Stimulated activated CD4-positive, alpha-beta T cell treated with anti-CD3 and anti-CD28 coated beads, TNF-alpha, amount 100 ng/mL, for 4 hours (primary cell): ENCODE measurements around the gene SLC38A3.

Experiments
- DNase-seq, 3 experiments: peaks; one replicate each; pipeline ENCODE4 v3.0.0-alpha.2; 2020; ENCODE audit warnings: low read depth in 3 of 3

Gene SLC38A3

DNA sequence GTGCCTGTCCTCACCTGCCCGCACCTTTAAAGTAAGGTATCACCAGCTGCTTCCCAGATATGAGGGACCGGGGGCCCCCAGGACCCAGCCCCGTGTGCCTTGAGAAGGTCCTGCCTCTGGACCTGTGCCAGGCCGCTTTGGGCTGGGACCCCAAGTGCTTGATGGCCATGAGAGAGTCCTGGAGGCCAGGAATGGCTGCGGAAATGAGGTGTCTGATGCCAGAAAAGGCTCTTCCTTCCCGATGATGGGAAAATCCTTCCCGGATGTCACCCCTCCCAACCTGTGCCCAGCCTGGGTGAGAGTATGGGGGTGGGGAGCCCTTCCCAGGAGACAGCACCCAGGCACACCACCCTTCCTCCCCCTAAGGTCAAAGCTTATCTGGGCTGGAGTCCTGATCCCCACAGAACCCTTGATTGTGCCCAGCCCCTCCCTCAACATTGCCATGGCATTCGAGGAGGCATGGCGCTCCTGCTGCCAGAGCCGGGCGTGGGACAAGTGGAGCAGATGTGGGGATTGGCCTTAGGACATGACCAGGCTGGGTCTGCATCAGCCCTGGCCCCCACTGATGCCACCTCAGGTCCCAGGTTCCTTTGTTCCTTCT, 35.7 kb upstream of the SLC38A3 start:
- DNase-seq: no peak

DNA sequence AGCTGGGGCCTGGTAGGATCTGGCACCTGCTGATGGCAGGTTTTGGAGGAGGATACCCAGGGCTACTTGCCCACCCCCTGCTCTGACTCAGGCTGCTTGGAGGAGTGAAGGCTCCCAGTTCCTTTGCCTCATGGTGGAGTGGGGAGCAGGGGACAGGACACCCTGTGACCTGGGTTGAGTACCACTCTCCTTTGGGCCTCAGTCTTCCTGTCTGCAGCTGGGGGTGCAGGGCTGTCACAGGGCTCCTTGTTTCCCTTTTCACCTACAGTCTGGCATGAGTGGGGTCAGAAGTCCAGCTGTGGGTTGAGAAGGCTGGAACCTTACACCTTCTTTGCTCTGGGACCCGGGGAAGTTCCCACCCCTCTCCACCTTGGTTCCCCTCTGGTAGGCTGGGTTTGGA, 35.2 kb upstream of the SLC38A3 start:
- DNase-seq: no peak

DNA sequence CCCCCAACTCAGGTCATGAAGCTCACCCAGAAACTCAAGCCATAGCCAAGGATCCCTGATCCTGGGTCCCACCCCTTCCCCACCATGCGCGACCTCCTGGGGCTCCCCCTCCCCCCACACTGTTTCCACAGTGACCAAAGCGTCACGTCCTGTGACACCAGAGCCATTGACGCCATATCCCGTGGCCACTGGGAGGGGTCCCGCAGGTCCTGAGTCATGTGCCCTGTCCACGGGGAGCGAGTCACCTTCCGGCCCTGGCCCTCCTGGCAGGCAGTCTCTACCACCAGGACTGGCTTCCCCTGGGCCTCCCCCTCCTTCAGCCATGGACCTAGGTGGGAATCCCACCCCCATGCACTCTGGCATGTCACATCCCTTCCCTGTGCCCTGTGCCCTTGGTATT, 34.4 kb upstream of the SLC38A3 start:
- no peak for DNase-seq

DNA sequence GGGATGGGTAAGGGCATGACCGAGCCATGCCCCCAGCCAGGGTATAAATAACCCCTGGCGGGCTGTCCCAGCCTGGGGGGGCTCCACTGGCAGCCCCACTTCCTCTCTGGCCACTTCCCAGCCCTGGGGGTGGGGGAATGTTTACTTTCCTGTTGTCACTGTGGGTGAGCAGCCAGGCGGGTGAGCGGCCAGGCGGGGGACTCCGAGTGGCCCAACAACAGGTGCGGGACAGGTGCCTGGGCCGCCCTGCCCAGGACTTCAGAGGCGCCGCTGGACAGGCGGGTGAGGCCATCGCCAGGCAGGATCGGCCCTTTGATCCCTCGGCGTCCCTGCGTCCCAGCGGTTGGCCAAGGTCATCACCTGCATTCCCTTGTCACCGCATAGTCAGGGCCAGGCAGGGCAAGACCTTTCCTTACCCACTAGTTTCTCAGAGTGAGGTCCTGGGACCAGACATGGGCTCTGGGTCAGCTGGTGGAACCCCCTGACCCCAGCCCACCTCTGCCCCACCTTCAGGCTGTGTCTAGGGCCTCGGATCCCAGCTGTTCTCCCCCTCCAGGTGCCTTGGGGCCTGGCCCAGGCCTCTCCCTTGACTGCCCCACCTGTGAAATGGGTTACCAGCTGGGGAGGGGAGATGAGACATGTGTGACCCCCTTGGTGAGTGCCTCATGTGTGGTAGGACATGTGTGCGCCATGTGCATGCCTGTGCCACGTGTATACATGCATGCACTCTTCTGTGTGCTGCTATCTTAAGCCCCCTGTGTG, 33.4 kb upstream of the SLC38A3 start:
- no peak for DNase-seq

DNA sequence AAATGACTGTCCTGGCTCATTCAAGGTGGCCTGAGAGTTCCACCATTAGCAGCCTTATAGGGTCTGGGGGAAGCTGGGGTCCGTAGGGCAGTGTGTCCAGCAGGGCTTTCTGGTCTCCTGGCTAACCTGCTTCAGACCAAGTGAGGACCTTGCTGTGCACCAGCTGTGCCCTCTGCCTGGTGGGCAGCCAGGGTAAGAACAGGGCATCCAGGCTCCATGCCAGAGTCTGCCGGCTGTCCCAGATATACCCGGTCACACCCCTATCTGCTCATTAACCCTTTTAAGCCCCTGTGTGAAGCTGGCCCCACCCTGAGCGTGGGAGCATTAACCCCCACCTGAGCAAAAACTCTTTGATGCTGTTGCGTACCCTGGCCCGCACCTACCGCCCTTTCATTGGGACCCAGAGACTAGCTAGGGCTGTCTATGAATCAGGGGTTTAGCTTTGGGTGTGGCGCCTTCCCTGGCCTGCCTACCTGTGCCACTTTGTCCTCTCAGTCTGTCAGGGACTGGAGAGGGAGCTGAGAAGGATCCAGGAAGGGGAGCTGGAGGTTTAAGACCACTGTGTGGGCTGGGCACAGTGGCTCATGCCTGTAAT, 32.3 kb upstream of the SLC38A3 start:
- DNase-seq: no peak

DNA sequence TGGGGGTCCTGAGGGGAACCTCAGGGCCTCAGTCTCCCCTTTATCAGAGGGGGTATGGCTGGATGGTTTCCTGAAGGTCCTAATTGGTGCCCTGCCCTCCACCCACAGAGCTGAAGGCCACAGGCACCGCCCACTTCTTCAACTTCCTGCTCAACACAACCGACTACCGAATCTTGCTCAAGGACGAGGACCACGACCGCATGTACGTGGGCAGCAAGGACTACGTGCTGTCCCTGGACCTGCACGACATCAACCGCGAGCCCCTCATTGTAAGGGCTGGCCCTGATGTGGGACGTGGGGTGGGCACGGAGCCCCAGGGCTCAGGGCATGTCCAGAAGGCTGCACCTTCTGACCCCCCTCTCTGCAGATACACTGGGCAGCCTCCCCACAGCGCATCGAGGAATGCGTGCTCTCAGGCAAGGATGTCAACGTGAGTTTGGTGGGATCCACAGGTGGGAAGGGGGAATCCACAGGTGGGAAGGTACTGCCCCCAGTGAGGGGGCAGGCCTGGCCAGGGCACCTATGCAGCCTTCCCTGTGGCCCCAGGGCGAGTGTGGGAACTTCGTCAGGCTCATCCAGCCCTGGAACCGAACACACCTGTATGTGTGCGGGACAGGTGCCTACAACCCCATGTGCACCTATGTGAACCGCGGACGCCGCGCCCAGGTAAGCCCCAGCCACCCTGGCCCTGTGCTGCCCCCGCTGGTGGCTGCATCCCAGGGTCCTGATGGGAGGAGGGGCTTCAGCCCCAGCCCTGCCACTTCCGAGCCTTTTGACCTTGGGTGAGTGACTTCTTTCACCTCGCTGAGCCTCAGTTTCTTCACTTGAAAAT, 31.2 kb upstream of the SLC38A3 start:
- DNase-seq: no peak

DNA sequence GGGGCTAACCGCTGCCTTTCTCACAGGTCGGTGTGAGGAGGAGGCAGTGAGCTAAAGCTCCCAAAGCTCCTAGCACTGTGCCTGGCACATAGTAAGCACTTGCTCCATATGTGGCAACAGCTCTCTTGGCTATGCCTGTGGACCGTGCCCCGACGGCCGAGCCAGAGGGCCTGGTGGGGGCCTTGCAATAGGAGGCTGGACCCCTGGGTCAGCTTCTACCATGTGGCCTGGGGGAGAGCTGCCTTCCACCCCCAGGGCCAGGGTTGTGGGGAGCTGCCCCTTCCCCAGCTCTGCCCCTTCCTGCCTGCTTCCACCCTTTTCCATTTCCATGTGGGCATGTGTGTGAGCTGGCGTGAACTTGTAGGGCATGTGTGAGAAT, 30.6 kb upstream of the SLC38A3 start:
- no peak for DNase-seq

DNA sequence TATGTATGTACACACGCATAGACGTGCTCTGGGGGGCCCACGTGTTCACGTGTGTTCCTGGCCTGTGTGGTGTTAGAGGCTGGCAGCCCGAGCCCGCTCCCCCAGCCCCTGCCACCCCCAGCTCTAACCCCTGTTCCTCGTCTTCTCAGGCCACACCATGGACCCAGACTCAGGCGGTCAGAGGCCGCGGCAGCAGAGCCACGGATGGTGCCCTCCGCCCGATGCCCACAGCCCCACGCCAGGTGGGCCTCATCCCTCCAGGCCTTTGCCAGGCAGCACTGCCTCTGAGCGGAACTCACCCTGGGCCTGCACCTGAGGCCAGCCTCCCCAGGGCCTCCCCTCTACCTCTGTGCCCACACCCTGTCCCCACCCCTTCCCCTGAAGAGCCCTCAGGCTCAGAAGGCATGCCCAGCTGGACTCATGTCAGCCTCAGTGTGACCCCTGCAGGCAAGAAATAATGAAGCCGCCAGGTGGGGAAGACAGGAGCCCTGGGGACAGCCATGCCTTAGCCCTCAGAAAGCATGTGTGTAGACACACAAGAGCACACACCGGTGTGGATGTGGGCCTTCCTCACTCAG, 30.0 kb upstream of the SLC38A3 start:
- no peak for DNase-seq

DNA sequence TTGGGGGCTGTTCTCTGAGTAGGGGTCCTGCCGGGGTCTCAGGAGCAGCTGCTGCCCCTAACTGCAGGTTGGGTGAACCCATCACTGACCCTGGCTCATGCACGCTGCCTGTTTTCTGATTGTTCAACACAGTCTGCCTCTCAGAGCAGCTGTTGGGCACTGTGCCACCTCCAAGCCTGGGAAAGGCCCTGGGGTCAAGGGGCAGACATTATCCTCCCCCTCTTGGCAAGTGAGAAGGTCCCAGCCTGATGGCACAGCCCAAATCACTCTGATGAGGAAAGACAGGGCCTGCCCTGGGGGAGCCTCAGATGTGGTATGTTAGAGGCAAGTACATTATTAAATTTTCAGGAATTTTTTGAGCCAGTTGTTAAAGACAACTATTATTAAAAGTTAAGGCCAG, 27.7 kb upstream of the SLC38A3 start:
- no peak for DNase-seq

DNA sequence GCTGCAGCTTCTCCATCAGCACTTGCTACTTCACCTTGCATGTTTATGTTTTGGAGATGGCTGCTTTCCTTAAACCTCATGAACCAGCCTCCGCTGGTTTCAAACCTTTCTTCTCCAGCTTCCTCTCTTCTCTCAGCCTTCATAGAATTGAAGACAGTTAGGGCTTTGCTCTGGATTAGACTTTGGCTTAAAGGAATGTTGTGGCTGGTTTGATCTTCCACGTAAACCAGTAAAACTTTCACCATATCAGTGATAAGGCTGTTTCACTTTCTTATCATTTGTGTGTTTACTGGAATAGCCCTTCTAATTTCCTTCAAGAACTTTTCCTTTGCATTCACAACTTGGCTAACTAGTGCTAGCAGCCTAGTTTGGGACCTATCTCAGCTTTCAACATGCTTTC, 25.4 kb upstream of the SLC38A3 start:
- no peak for DNase-seq

DNA sequence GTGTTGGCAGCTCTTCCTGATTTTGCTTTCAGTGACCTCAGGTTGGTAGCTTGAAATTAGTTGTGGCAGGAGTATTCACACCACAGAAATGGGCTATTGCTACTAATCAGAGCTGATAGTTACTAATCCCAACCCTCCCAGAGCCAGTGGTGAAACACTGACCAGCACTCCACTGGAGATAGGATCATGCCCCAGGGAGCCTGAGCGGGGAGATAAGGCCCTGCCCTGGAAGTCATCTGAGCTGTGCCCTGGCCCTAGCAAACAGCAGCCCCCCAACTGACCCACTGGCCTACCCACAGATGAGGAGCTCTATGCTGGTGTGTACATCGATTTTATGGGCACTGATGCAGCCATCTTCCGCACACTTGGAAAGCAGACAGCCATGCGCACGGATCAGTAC, 23.1 kb upstream of the SLC38A3 start:
- DNase-seq: no peak

DNA sequence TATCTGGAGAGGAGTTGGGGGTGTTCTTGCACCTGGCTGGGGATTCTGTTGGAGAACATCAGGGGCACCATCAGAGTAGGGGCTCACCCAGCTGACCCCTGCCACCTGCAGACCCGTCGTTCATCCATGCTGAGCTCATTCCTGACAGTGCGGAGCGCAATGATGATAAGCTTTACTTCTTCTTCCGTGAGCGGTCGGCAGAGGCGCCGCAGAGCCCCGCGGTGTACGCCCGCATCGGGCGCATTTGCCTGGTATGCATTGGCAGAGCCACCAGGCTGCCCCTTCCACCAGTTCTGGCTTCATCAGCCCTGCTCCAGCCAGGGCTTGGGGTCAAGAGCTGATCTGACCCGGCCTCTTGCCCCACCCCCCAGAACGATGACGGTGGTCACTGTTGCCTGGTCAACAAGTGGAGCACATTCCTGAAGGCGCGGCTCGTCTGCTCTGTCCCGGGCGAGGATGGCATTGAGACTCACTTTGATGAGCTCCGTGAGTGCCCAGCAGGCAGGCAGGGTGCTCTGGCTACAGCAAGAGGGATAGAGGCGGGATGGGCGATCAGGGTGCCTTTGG, 22.5 kb upstream of the SLC38A3 start:
- DNase-seq: no peak

DNA sequence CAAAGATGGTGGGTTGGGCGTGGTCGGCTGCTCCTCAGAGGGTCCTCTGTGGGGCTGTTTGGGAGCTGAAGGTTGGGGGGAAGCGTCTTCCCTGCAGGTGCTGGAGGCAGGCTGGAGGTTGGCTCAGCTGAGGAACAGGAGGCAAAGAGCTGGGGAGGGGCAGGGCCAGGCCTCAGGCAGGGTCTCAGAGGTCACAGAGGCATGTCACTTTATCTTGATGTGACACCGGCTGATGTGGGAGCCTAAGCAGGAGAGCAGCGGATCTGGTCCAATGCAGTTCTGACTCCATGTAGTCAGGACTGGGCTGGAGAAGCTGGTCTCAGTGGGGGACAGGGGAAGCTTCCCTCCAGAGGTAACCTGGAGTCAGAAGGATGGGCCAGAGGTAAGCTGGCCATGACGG, 21.3 kb upstream of the SLC38A3 start:
- no peak for DNase-seq

DNA sequence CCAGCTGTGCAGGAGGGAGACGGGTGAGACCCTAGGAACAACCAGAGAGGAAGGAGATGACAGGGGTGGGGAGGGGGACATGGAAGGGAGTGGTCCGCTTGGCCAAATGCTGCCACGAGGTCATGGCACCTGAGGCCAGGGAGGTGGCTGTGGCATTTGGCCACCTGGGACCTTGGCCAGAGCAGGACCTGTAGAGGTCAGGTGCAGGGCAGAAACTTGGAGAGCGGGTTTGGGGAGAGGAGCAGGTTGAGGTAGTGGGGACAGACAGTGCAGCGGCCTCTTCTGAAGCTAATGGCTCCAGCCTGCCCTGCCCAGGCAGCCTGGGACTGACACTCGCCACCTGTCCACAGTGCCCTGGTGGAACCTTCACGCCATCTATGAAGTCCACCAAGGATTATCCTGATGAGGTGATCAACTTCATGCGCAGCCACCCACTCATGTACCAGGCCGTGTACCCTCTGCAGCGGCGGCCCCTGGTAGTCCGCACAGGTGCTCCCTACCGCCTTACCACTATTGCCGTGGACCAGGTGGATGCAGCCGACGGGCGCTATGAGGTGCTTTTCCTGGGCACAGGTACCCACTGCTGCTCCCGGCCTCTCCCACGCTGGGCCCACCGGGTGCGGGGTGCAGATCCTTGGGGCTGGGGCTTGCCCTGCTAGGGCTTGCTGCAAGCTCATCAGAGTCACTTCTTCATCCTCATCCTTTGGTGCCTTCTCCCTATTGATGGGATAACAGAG, 20.7 kb upstream of the SLC38A3 start:
- DNase-seq: no peak

DNA sequence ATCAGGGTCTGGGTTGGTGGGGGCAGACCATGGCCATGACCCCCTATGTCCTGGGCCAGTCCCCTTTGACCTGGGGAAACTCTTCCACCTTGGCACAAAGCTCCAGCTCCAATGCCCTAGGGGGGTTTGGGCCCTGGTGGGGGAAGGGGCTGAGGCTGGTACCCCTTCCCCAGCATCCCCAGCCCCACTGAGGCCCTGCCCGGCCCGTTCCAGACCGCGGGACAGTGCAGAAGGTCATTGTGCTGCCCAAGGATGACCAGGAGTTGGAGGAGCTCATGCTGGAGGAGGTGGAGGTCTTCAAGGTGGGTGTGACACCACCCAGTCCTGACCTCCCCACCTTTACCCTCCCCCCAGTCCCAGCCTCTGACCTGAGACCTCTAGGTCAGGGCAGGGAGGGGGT, 19.8 kb upstream of the SLC38A3 start:
- no peak for DNase-seq

DNA sequence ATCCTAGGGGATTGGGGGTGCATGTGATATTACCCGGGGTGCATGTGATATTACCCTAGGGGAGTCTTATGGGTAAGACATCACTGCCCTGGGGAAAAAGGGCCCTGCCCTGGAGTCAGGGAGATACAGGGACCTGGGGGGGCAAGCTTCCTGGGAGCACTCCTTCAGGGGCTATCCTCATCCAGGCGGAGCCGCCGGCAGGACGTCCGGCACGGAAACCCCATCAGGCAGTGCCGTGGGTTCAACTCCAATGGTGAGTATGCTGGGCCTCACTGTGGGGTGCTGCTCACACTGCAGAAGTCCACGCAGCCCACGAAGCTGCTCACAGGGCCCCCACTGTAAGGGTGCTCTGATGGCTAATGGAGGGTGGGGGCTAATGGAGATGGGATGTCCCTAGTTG, 19.0 kb upstream of the SLC38A3 start:
- no peak for DNase-seq

DNA sequence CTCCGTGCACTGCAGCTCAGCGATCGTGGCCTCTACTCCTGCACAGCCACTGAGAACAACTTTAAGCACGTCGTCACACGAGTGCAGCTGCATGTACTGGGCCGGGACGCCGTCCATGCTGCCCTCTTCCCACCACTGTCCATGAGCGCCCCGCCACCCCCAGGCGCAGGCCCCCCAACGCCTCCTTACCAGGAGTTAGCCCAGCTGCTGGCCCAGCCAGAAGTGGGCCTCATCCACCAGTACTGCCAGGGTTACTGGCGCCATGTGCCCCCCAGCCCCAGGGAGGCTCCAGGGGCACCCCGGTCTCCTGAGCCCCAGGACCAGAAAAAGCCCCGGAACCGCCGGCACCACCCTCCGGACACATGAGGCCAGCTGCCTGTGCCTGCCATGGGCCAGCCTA, 17.3 kb upstream of the SLC38A3 start:
- no peak for DNase-seq

DNA sequence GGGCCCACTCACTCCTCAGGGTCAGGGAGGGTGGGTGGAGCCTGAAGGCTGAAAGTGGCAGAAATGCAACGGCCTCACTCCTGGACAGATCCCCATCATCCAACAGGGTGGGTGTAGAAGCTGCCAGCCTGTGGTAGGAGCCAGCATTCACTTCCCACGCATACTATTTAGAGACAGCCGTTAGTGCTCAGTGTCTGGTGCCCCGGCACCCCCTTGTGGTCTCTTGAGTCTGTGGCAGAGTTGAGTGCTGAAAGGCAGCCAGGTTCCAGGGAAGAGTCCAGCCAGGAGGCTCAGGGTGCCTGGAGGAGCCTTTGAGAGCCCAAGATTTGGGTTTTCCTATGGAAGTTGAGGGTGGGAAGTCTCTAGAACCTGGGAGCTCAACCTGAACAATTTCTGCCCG, 15.8 kb upstream of the SLC38A3 start:
- DNase-seq: no peak

DNA sequence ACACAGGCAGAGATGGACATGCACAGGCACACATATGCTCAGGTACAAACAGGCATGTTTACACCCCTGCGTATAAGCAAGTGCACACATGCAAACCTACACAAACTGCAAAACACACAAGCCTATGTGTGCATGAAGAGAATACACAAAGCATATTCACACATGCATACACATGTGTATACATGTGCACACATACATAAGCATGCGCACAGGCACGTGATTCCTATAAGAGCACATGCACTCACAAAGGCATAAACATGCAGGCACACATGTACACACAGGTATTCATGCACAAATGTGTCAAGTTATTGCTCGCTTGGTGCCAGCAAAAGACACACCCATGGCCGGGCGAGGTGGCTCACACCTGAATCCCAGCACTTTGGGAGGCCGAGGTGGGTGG, 15.1 kb upstream of the SLC38A3 start:
- DNase-seq: no peak

DNA sequence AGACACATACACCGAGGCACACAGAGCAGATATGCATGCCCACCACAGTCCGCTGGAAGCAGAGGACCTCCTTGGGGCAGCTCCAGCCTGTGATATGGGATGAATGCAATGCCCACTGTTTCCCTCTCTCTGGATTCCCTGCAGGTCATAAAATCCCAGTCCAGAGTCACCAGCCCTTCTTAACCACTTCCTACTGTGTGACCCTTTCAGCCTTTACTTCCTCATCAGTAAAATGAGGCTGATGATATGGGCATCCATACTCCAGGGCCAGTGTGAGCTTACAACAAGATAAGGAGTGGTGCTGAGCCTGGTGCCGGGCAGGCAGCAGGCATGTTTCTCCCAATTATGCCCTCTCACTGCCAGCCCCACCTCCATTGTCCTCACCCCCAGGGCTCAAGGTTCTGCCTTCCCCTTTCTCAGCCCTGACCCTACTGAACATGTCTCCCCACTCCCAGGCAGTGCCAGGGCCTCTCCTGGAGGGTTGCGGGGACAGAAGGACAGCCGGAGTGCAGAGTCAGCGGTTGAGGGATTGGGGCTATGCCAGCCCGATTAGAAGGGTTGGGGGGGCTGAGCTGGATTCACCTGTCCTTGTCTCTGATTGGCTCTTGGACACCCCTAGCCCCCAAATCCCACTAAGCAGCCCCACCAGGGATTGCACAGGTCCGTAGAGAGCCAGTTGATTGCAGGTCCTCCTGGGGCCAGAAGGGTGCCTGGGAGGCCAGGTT, 14.0 kb upstream of the SLC38A3 start, which contains the start of gene GNAT1:
Gene GNAT1 (plus strand): TSS at position 675 of the 725 bp plus-strand sequence. CDS start 116 bp downstream, outside the sequence.
- DNase-seq: no peak
